GM03348 (cell line): ENCODE data around the gene DTNB.
"Not testable (repeated sequence)": the region's sequence is repeated elsewhere in the genome, so short reads cannot be mapped to it uniquely, and the experiment has no call there.

Experiments
- DNase-seq: peaks from one replicate; pipeline ENCODE4 v3.0.0; 2012; ENCODE audit warnings: low spot score

DTNB gene

DNA sequence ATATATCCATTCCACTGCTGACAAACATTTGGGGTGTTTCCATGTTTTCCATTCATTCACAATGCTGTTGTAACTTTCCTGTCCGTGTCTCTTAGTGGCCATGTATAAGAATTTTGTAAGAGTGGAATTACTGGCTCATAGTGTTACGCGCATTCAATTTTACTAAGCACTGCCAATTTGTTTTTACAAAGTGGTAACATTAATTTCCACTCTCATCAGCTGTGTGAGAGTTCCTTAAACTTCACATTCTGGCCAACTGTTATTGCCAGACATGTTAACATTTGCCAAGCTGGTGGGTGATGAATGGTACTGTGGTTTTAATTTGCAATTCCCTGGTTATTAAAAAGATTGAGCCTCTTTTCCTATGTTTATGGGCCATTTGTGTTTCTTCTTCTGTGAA is 134.2 kb downstream of the DTNB start:
- no peak for DNase-seq

DNA sequence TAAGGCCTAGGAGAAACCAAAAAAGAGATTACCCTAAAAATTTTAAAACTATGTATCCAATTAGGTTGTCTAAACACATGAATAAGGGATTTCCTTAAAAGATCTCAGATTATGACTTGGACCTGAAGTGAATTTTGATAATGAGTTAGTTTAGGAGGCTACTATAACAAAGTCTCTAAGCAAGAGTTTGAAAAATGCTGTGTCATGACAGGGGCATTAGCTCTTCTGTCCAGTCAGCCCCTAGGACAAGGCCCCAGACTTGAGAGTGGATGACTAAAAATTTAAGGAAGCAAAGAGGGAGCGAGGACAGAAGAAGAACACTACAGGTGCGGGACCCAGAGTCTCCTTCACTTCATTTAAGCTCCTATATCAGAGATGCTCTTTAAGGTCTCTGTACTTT is 135.9 kb downstream of the DTNB start:
- no peak for DNase-seq

DNA sequence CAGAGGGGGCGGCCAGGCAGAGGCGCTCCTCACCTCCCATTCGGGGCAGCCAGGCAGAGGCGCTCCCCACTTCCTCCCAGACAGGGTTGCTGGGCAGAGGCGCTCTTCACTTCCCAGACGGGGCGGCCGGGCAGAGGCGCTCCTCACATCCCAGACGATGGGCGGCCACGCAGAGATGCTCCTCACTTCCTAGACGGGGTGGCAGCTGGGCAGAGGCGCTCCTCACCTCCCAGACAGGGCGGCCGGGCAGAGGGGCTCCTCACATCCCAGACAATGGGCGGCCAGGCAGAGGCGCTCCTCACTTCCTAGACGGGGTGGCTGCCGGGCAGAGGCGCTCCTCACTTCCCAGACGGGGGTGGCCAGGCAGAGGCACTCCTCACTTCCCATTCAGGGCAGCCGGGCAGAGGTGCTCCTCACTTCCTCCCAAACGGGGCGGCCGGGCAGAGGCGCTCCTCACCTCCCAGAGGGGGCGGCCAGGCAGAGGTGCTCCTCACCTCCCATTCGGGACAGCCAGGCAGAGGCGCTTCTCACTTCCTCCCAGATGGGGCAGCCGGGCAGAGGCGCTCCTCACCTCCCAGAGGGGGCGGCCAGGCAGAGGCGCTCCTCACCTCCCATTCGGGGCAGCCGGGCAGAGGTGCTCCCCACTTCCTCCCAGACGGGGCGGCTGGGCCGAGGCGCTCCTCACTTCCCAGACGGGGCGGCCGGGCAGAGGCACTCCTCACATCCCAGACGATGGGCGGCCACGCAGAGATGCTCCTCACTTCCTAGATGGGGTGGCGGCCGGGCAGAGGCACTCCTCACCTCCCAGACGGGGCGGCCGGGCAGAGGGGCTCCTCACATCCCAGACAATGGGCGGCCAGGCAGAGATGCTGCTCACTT is 137.7 kb downstream of the DTNB start:
- DNase-seq = not testable (repeated sequence)

DNA sequence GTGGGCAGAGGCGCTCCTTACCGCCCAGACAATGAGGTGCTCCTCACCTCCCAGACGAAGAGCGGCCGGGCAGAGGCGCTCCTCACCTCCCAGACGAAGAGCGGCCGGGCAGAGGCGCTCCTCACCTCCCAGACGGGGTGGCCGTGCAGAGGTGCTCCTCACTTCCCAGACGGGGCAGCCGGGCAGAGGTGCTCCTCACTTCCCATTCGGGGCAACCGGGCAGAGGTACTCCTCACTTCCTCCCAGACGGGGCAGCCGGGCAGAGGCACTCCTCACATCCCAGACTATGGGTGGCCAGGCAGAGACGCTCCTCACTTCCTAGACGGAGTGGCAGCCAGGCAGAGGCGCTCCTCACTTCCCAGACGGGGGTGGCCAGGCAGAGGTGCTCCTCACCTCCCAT is 138.4 kb downstream of the DTNB start:
- not testable (repeated sequence) for DNase-seq

DNA sequence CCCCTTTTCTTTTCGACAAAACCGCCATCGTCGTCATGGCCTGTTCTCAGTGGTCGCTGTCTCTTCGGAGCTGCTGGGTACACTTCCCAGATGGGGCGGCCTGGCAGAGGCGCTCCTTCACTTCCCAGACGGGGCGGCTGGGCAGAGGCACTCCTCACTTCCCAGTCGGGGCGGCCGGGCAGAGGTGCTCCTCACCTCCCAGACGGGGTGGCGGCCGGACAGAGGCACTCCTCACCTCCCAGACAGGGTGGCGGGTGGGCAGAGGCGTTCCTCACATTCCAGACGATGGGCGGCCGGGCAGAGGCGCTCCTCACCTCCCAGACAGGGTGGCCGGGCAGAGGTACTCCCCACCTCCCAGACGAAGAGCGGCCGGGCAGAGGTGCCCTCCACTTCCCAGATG is 138.9 kb downstream of the DTNB start:
- no peak for DNase-seq

DNA sequence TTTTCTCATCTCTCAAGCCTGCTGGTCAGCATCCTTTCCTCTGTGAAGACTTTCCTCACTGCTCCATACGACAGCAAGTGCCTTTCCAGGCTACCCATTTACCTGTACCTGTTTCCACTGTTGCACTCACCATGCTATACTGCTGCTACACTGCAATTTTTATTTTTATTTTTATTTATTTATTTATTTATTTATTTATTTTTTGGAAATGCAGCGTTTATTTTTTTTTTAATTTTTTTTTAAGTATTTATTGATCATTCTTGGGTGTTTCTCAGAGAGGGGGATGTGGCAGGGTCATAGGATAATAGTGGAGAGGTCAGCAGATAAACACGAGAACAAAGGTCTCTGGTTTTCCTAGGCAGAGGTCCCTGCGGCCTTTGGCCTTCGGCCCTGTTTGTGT is 139.6 kb downstream of the DTNB start:
- DNase-seq = not testable (repeated sequence)

DNA sequence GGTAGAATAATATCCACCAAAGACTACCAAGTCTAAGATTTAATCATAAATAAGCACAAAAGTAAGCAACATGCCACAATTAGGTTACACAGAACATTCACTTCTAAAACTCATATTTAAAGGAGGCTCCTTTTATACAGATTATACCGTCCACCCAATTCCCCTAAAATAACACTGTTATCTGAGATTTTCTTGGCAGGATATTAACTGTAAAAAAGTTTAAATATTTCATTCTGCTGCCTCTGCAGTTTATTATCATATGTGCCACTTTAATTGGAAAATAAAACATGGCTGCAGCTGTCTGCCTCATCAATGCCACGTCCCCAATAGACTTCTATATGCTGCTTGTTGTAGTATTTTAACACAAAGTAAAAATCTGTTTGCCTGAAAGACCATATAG is 140.9 kb downstream of the DTNB start:
- no peak for DNase-seq

DNA sequence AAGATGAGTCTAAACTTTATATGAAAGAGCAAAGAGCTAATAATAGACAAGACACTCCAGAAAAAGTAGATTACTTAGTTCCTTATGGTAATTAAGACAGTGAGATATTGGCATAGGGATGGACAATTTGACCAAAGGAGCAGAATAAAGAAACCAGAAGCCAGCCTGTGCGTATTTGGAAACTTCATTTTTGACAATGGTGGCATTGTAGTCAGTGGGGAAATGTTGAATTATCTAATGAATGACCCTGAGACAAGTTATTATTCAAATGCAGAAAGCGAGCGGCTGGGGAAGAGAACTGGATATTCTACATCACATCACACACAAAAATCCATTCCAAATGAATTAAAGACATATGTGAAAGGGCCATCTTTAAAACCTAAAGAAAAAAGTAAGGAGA is 144.3 kb downstream of the DTNB start:
- DNase-seq = no peak

DNA sequence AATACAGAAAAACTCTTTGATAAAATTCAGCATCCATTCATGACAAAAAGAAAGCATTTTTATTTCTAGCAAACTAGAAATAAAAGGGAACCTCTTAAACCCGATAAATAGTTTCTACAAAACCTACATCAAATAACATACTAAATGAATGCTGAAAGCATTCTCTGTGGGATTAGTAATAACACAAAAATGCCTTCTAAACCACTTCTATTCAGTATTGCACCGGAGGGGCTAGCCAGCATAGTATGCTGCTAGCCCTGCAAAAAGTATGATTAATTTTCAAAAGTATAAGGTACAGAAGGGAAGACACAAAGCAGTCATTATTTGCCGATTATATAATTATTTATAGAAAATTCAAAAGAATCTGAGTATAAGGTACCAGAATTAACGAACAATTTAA is 145.2 kb downstream of the DTNB start:
- DNase-seq = peak; percentile 72

DNA sequence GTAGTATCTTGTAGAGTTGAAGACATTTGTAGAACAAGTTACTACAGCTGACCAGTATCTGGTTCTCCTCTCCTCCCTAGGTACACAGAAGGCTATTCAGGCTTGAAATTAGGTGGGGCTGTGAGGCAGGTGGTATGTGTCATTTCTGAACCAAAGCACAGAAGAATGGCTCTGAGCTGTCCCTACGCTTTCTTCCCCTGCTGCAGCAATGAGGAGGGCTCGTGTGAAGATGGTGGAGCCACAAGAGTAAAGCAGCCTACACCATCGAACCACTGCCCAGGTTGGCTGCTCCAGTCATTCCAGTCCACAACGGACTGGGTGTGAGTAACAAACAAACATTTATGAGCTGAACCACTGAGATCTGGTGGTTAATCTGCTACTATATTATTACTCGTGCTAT is 148.9 kb downstream of the DTNB start:
- DNase-seq = no peak

DNA sequence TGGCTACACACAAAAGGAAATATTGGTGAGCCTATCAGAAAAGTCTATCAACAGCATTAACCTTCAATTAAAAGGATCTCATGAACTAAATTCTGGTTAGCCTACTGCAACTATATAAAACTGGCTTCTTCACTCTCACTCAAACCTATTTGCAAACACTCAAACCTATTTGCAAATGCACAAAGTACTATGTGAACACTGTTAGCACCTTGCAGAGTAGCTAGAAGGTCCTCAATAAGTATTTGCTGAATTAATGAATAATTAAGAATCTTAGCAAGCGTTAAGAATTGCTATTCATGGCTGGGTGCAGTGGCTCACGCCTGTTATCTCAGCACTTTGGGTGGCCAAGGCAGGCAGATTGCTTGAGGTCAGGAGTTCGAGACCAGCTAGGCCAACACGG is 150.3 kb downstream of the DTNB start:
- DNase-seq = no peak

DNA sequence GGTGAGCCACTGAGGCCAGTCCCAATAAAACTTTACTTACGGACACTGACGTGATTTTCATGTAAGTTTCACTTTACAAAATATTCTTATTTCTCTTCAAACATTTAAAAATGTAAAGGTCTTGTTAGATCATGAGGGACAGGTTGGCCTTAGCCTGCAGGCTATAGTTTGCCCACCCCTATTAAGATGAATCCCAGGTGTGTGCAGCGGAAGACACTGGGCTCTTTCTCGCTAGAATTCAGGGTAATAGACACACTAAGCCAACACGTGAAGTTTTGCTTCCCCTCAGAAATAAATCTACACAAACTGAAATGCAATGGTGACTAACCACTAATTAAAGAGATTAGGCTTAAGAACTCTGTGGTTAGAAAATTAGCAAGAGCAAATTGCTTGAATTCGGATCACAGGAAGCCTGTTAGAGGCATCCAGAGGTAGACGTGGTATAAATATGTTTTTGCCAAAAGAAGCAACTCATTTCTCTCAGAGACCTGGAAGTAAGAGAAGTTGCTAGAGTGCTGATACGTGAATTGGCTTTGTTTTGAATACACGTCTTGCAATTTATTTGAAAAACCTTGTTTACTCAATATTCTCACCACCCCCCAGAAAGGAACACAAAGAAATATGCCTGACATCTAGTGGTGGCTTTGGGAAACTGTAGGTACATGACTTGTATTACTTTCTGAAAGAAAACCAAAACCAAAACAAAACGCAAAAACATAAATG is 151.6 kb downstream of the DTNB start:
- peak; percentile 71 for DNase-seq

DNA sequence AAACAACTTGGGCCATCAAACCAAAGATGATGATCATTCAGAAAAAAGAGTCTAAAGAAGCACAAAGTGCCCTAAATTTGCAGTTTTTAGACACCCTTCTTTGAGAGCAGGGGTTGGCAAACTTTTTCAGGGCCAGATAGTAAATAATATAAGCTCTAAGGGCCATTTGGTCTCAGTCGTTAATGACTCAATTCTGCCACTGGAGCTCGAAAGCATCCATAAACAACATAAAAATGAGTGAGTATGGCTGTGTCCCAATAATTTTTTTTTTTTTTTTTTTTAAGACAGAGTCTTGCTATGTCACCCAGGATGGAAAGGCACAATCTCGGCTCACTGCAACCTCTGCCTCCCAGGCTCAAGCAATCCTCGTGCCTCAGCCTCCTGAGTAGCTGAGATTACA is 152.3 kb downstream of the DTNB start:
- no peak for DNase-seq

DNA sequence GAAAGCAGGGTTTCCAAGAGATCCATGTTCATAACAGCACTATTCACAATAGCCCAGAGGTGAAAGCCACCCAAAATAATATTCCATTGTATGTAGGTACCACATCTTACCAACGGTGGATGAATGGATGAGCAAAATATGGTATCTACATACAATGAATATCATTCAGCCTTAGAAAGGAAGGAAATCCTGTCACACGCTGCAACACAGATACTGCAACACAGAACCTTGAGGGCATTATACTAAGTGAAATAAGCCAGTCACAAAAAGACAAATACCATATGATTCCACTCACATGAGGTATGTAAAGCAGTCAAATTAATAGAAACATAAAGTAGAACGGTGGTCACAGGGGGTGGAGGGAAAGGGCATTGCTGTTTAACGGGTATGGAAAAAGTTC is 155.7 kb downstream of the DTNB start:
- no peak for DNase-seq

DNA sequence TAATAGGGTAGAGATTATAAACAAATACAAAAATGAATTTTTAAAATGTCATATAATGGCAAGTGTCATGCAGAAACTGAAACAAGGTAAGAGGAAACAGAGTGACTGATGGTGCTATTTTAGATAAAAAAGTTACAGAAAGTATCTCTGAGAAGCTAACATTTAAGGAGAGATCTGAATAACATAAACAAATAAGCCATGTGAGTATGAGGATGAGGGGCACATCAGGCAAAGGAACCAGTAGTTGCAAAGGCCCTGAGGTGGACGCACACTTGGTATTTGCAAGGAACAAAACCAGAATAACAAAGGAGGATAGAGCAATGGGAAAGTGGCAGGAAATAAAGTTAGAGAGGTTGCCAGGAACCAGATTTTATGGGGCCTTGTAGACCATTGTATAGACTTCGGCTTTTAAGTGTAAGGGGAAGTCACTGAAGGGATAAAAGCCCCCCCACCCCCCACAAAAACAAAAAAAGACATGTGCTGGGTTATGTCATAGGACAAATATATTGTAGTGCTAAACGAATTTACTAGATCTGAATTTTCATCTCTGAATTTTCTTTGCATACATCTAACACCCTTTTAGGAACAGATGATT is 159.2 kb downstream of the DTNB start:
- no peak for DNase-seq

DNA sequence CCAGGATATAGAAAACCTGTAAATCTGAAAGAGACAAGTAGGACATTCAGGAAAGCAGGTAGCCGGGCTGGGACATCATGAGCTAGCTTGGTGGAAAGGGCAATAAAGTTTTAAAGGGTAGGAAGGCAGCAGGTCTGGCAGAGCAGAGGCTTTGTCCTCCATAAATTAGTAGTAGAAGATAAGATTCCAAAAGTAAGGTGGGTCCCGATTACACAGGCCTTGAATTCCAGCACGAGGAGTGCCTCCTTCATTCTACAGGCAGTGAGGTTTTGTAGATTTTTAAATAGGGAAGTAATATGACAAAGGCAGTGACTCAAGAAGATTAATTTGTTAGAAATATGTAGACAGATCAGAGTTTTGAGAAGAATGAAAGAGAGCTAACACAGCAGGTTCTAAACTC is 160.7 kb downstream of the DTNB start:
- no peak for DNase-seq

DNA sequence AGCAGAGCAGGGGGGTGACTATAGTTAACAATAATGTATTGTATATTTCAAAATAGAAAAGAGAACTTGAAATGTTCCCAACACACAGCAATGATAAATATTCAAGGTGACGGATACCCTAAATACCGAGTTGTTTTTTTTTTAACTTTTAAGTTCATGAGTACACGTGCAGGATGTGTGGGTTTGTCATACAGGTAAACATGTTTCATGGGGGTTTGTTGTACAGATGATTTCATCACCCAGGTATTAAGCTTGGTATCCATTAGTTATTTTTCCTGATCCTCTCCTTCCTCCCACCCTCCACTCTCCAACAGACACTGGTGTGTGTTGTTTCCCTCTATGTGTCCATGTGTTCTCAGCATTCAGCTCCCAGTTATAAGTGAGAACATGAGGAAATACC is 167.2 kb downstream of the DTNB start:
- DNase-seq = no peak

DNA sequence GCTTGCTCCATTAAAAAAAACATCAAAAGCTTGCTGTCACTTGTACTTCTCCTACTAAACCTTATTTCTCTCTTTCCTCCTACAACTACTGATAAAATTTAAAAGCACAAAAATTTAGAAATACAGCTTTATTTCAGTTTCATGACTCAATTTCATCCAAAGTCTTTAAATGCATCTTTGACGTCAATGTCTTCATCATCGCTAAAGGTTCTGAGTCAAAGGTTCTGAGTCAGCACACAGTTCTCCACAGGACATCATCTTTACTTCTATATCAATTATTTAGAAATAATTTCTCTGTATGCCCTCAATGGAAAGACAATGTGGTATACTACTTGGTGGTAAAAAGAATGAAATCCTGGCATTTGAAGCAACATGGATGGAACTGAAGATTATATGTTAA is 167.8 kb downstream of the DTNB start:
- DNase-seq = no peak

DNA sequence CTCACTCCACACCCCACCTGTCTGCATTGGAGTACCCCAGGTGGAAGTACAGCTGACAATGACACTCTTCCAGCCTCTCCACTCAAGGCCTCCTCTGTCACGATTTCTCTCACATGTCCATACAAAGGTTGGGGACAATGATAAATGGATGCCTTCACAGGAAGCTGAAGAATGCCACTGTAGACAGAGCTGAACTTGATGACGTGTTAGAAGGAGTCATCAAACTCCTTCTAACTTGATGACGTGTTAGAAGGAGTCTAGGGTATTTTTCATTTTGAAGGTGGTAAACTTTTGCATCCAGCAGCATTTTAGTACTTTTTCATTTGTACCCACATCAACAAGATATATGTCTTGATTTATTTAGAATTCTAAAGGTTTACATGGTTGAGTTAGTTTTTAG is 168.2 kb downstream of the DTNB start:
- DNase-seq = no peak

DNA sequence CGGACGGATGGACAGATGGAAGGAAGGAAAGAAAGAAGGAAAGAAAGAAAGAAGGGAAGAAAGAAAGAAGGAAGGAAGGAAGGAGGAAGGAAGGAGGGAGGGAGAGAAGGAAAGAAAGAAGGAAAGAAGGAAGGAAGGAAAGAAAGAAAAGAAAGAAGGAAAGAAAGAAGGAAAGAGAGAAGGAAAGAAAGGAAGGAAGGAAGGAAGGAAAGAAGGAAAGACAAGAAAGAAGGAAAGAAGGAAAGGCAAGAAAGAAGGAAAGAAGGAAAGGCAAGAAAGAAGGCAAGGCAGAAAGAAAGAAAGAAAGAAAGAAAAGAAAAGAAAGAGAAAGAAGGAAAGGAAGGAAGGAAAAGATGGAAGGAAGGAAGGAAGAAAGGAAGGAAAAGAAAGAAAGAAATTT is 169.1 kb downstream of the DTNB start:
- no peak for DNase-seq

DNA sequence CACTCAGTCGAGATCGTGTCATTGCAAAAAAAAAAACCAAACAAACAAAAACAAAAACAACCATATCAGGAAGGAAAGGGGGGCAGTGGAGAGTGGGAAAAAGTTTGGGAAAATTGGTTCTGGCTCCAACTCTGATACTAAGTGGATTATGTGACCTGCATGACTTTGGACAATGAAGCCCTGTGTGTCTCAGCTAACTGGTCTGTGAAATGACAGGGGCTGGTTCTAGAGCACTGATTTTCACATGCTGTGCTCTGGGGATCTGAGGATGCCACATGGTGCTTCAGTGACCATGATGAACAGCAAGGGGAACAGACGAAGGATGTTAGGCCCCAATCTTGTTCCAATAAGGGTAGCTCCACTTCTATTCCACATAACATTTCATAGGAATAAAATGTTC is 174.2 kb downstream of the DTNB start:
- no peak for DNase-seq

DNA sequence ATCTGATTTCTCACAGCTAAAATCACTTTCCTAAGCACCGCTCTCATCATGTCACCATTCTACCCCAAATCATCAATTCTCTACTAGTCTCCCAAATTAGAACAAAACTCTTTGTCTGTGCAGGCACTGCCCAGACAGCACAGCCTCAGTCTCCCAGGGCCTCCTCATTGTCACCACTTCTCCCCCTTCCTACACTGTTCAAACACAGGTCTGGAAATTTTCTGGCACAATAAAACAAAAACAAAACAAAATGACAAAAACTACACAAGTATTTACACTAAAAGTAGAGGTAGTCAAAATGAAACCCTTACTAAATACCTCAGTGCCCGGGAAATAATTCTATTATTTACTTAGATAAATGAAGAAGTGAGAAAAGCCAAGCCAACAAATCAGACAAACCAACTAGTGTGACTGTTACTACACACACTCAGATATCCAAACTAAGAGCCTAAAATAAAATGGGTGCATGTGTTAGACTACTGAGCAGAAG is 175.4 kb downstream of the DTNB start:
- no peak for DNase-seq
